Thyroid gland (tissue), 4 donors: ENCODE measurements around the gene IGSF10.

Experiments used
- POLR2A ChIP-seq, 2 donors: fragments of 450-650 bp; IDR thresholded peaks; one replicate each; pipeline ENCODE4 v1.6.1; 2017; ENCODE audit warnings: antibody characterized with exemption in 2 of 2, mild to moderate bottlenecking in 2 of 2, moderate library complexity in 1 of 2
- TF ChIP-seq, protein P1 (sequence below), 6 experiments: fragments of 200-600 bp in 3 of 6; fragments of 450-650 bp in 3 of 6; sonication (generic) in 3 of 6; IDR thresholded peaks; one replicate each; pipeline ENCODE4 v1.5.1; 2016 to 2019; ENCODE audit warnings: antibody characterized with exemption in 6 of 6, mild to moderate bottlenecking in 2 of 6, inconsistent platforms in 1 of 6, moderate library complexity in 1 of 6

DNA sequence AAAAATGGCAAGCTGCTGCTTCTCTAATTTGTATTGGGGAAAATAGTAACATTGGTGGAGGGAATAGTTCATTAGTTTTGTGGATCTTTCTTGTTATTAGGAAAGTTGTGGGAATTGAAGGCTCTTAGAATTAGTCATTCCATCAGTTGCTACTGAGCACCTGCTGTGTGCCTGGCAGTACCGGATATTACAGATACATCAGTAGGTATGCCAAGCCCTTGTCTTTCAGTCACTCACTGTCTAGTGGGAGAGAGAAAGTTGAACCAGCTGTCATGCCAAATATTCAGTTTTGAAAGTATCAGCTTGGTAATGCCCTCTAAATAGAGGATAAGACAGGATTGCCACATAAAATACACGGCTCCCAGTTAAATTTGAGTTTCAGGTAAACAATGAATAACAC lies 32.5 kb downstream of the IGSF10 start:
- TF ChIP-seq, protein P1, sequence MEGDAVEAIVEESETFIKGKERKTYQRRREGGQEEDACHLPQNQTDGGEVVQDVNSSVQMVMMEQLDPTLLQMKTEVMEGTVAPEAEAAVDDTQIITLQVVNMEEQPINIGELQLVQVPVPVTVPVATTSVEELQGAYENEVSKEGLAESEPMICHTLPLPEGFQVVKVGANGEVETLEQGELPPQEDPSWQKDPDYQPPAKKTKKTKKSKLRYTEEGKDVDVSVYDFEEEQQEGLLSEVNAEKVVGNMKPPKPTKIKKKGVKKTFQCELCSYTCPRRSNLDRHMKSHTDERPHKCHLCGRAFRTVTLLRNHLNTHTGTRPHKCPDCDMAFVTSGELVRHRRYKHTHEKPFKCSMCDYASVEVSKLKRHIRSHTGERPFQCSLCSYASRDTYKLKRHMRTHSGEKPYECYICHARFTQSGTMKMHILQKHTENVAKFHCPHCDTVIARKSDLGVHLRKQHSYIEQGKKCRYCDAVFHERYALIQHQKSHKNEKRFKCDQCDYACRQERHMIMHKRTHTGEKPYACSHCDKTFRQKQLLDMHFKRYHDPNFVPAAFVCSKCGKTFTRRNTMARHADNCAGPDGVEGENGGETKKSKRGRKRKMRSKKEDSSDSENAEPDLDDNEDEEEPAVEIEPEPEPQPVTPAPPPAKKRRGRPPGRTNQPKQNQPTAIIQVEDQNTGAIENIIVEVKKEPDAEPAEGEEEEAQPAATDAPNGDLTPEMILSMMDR (IDR thresholded peaks at IDR 0.05), result no peak
- TF ChIP-seq POLR2A (IDR thresholded peaks at IDR 0.05), result no peak
